ENCODE data around the gene GFI1.
"Not testable (repeated sequence)": the region's sequence is repeated elsewhere in the genome, so short reads cannot be mapped to it uniquely, and the experiment has no call there.

Gene GFI1

GRCh38 chr1:92486251-92487077 is at the start of gene GFI1:
TSS of gene GFI1 (minus strand) at chr1:92486925. CDS start at chr1:92483487, 3,438 bp downstream.
- peak; percentile 67 for DNase-seq (ENCODE audit: low read depth)

- not testable (repeated sequence) for DNase-seq (ENCODE audit: low read depth)
Measured at GRCh38 chr1:92532371-92532770, 45.6 kb upstream of the GFI1 start.

- DNase-seq (ENCODE audit: low read depth) = not testable (repeated sequence)
Measured at GRCh38 chr1:92531939-92532338, 45.2 kb upstream of the GFI1 start.

GRCh38 chr1:92527670-92528069 is 40.9 kb upstream of the GFI1 start:
- no peak for DNase-seq (ENCODE audit: low read depth)

GRCh38 chr1:92524944-92525590 is 38.3 kb upstream of the GFI1 start:
- DNase-seq (ENCODE audit: low read depth) = not testable (repeated sequence)

GRCh38 chr1:92519043-92519442 is 32.3 kb upstream of the GFI1 start:
- DNase-seq (ENCODE audit: low read depth) = no peak

- DNase-seq (ENCODE audit: low read depth) = no peak
Measured at GRCh38 chr1:92516574-92516973, 29.8 kb upstream of the GFI1 start.

GRCh38 chr1:92515796-92516201 is 29.1 kb upstream of the GFI1 start:
- DNase-seq (ENCODE audit: low read depth) = no peak

- DNase-seq (ENCODE audit: low read depth) = no peak
Measured at GRCh38 chr1:92511541-92511940, 24.8 kb upstream of the GFI1 start.

- DNase-seq (ENCODE audit: low read depth) = no peak
Measured at GRCh38 chr1:92509619-92510018, 22.9 kb upstream of the GFI1 start.

GRCh38 chr1:92505015-92505692 is 18.4 kb upstream of the GFI1 start:
- no peak for DNase-seq (ENCODE audit: low read depth)

GRCh38 chr1:92504291-92505014 is 17.7 kb upstream of the GFI1 start:
- no peak for DNase-seq (ENCODE audit: low read depth)

GRCh38 chr1:92503926-92504285 is 17.2 kb upstream of the GFI1 start:
- no peak for DNase-seq (ENCODE audit: low read depth)

GRCh38 chr1:92503043-92503925 is 16.6 kb upstream of the GFI1 start:
- no peak for DNase-seq (ENCODE audit: low read depth)

GRCh38 chr1:92502247-92502646 is 15.5 kb upstream of the GFI1 start:
- DNase-seq (ENCODE audit: low read depth) = no peak

- no peak for DNase-seq (ENCODE audit: low read depth)
Measured at GRCh38 chr1:92500552-92500951, 13.8 kb upstream of the GFI1 start.

GRCh38 chr1:92495392-92496063 is 8.8 kb upstream of the GFI1 start:
- no peak for DNase-seq (ENCODE audit: low read depth)

- no peak for DNase-seq (ENCODE audit: low read depth)
Measured at GRCh38 chr1:92494485-92495141, 7.9 kb upstream of the GFI1 start.

GRCh38 chr1:92493139-92493538 is 6.4 kb upstream of the GFI1 start:
- no peak for DNase-seq (ENCODE audit: low read depth)

- no peak for DNase-seq (ENCODE audit: low read depth)
Measured at GRCh38 chr1:92488832-92489231, 2.1 kb upstream of the GFI1 start.

All from activated T-helper 9 cell treated with anti-CD3 and anti-CD28 coated beads, Interleukin-2, amount 50 U/mL, for 16 hours (primary cell).